ENCODE data around the gene TMTC1. TPM values are rescaled to one million over a fixed set of nuclear protein-coding genes. Genes with fewer than 3 reads are reported as not detected.

Gene TMTC1
- total RNA-seq, 1 donor from 2014 or later, result 1.4 TPM

GRCh38 chr12:29759950-29760349 lies 23.8 kb downstream of the TMTC1 start:
- Mint-ChIP-seq H3K4me1 (ENCODE audit: low read depth, unreplicated experiment) (no peaks in the 10 kb centered on the region), H3K36me3 (ENCODE audit: unreplicated experiment) (peaks cover 5% of the 10 kb centered on the region), H3K27ac (ENCODE audit: unreplicated experiment) (no peak overlapping the region), H3K4me3 (ENCODE audit: unreplicated experiment) (no peak overlapping the region), H3K27me3 (ENCODE audit: unreplicated experiment) (no peaks in the 10 kb centered on the region), H3K9me3 (ENCODE audit: unreplicated experiment) (no peaks in the 10 kb centered on the region)
- TF ChIP-seq CTCF (IDR thresholded peaks at IDR 0.05; ENCODE audit: partially characterized antibody, unreplicated experiment), result no peak
- no peak for DNase-seq

DNA sequence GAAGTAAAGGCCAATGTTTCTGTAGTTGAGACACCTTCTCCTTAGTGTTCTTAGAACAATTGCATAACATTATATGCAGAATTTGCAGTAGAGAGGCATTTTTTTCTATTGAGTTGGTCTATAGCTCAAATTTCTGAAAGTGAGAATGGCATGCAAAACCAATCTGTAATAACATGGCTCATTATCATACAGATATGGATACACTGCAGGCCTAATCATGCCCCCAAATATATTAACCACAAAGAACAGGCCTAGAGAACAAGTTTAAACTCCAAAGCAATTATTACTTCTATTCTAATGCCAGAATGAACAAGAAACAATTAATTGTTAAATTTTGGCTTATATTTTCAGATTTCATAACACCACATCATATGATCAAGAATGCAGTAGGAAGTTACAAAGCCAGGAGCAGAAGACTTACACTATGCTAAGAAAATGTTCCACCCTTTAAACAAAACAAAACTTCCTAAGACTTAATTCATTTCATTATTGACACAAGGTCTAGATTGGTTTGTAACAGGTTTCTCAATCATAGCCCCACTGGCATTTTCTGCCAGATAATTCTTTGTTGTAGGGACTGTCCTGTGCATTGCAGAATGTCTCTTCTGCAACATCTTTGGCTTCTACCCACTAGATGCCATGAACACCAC lies 26.9 kb downstream of the TMTC1 start:
- no peaks in the 10 kb centered on the region for H3K27me3 Mint-ChIP-seq (ENCODE audit: unreplicated experiment)
- H3K27ac Mint-ChIP-seq (ENCODE audit: unreplicated experiment), result no peak overlapping the region
- no peak for TF ChIP-seq CTCF (IDR thresholded peaks at IDR 0.05; ENCODE audit: partially characterized antibody, unreplicated experiment)
- H3K4me1 Mint-ChIP-seq (ENCODE audit: low read depth, unreplicated experiment), result no peaks in the 10 kb centered on the region
- peaks cover 5% of the 10 kb centered on the region for H3K36me3 Mint-ChIP-seq (ENCODE audit: unreplicated experiment)
- H3K9me3 Mint-ChIP-seq (ENCODE audit: unreplicated experiment), result no peaks in the 10 kb centered on the region
- no peak overlapping the region for H3K4me3 Mint-ChIP-seq (ENCODE audit: unreplicated experiment)
- no peak for DNase-seq

DNA sequence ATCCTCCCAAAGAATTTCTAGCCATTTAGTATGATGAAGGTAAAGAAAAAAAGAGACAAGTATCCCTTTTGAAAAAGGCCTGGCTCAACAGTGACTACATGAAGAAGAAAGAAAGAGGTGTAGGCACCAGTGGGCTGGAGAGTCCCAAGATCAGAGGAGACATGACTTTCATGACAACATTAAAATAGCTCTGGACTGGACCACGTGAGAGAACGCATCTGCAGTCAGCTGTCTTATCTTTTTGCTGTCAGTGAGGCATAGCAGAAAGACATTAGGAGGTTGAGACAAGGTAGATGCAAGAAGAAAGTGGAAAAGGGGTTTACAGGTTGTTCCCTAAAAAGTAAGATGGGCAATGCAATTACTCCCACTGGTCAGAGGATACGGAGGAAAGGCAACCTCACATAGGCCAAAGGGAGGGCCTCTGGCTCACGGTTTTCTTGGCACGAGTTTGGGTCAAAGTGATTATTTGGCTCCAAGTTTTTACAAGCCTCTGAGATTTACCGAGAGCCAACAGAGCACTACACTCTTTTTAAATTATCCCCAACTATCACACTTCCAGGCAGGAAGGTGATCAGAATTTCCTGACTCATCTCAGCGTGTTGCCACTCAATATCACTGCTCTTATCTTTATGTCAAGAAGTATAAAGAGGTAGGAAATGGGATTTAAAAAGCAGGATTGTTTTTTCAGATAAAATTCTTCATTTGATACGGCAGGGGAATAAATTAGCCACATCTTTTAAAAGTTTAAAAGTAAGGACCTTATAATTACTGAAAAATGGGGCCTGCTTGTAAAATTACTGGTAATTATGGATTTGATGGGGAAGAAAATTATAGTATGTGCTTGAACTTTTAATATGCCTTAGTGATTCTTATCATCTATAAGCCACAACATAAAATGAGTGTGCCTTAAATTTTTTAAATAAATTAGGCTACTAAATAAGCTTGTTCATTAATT lies 29.2 kb downstream of the TMTC1 start:
- H3K27me3 Mint-ChIP-seq (ENCODE audit: unreplicated experiment), result peaks cover 3% of the 10 kb centered on the region
- no peak overlapping the region for H3K27ac Mint-ChIP-seq (ENCODE audit: unreplicated experiment)
- no peaks in the 10 kb centered on the region for H3K4me1 Mint-ChIP-seq (ENCODE audit: low read depth, unreplicated experiment)
- peaks cover 5% of the 10 kb centered on the region for H3K36me3 Mint-ChIP-seq (ENCODE audit: unreplicated experiment)
- no peak overlapping the region for H3K4me3 Mint-ChIP-seq (ENCODE audit: unreplicated experiment)
- DNase-seq, result no peak
- no peak for TF ChIP-seq CTCF (IDR thresholded peaks at IDR 0.05; ENCODE audit: partially characterized antibody, unreplicated experiment)
- H3K9me3 Mint-ChIP-seq (ENCODE audit: unreplicated experiment), result peaks cover 2% of the 10 kb centered on the region

DNA sequence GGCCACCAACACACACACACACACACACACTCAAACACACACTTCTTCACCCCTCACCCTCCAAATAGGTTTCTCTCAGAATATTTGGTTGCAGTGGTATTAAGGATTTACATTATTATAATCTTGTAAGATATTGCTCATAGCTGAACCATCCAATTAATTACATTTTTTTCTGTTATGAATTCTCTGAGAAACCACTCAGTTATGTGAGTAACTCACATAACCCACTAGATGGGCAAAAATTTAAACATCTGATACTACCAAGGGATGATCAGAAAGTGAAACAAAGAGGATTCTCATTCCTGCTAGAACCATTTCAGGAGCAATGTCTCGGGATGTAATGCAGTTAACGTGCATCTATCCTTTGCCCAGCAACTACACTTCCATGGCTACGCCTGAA lies 31.6 kb downstream of the TMTC1 start:
- Mint-ChIP-seq H3K9me3 (ENCODE audit: unreplicated experiment) (peaks cover 2% of the 10 kb centered on the region), H3K4me3 (ENCODE audit: unreplicated experiment) (no peak overlapping the region), H3K27me3 (ENCODE audit: unreplicated experiment) (peaks cover 6% of the 10 kb centered on the region), H3K36me3 (ENCODE audit: unreplicated experiment) (no peaks in the 10 kb centered on the region), H3K4me1 (ENCODE audit: low read depth, unreplicated experiment) (no peaks in the 10 kb centered on the region), H3K27ac (ENCODE audit: unreplicated experiment) (no peak overlapping the region)
- no peak for TF ChIP-seq CTCF (IDR thresholded peaks at IDR 0.05; ENCODE audit: partially characterized antibody, unreplicated experiment)
- DNase-seq, result no peak

- DNase-seq, result no peak
- no peaks in the 10 kb centered on the region for H3K36me3 Mint-ChIP-seq (ENCODE audit: unreplicated experiment)
- no peak for TF ChIP-seq CTCF (IDR thresholded peaks at IDR 0.05; ENCODE audit: partially characterized antibody, unreplicated experiment)
- H3K9me3 Mint-ChIP-seq (ENCODE audit: unreplicated experiment), result peaks cover 2% of the 10 kb centered on the region
- H3K4me1 Mint-ChIP-seq (ENCODE audit: low read depth, unreplicated experiment), result no peaks in the 10 kb centered on the region
- peaks cover 6% of the 10 kb centered on the region for H3K27me3 Mint-ChIP-seq (ENCODE audit: unreplicated experiment)
- H3K27ac Mint-ChIP-seq (ENCODE audit: unreplicated experiment), result no peak overlapping the region
- no peak overlapping the region for H3K4me3 Mint-ChIP-seq (ENCODE audit: unreplicated experiment)
Observed at GRCh38 chr12:29751676-29752075, 32.1 kb downstream of the TMTC1 start.

Data from glutamatergic neuron (in vitro differentiated cells).